ENCODE results near the gene HEATR5A.

DNA sequence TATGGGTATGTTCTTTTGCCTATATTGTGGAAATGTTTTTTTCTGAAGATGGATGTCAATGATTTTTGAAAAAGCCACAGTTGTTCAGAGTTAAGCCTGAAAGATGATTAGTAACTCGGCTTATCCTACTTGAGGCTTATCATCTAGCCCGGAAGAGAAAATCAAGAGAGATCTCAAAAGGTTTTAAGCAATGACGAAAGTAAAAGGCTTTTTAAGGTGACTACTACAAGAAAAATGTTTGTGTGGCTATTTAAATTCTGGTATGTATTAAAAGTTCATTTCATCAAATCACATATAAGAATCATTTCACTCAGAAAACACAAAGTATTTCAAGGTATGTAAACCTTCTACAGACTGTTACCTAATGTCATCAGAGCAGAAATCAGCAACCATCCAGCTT, 40.2 kb downstream of the HEATR5A start:
- TF ChIP-seq EP300 (IDR thresholded peaks at IDR 0.05) (no peak), POLR2A (IDR thresholded peaks at IDR 0.05) (no peak)
- TF ChIP-seq, protein P1, sequence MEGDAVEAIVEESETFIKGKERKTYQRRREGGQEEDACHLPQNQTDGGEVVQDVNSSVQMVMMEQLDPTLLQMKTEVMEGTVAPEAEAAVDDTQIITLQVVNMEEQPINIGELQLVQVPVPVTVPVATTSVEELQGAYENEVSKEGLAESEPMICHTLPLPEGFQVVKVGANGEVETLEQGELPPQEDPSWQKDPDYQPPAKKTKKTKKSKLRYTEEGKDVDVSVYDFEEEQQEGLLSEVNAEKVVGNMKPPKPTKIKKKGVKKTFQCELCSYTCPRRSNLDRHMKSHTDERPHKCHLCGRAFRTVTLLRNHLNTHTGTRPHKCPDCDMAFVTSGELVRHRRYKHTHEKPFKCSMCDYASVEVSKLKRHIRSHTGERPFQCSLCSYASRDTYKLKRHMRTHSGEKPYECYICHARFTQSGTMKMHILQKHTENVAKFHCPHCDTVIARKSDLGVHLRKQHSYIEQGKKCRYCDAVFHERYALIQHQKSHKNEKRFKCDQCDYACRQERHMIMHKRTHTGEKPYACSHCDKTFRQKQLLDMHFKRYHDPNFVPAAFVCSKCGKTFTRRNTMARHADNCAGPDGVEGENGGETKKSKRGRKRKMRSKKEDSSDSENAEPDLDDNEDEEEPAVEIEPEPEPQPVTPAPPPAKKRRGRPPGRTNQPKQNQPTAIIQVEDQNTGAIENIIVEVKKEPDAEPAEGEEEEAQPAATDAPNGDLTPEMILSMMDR (IDR thresholded peaks at IDR 0.05) = no peak

All from tibial nerve (tissue), 4 donors.